H1 (cell line): ENCODE data around the gene CDH9. TPM values are rescaled to one million over a fixed set of nuclear protein-coding genes. Genes with fewer than 3 reads are reported as not detected.

Experiments
- CTCF ChIA-PET: fragments of 300-600 bp; sonication (Branson Sonifier 250); formaldehyde crosslinking; loops from one replicate; lab custom pipeline; 2021; ENCODE audit not compliant: partially characterized antibody; lab: Charles Lee
- POLR2A ChIA-PET: fragments of 300-600 bp; sonication (Branson Sonifier 250); formaldehyde crosslinking; loops from one replicate; lab custom pipeline; 2021; ENCODE audit warnings: inconsistent platforms; ENCODE audit not compliant: partially characterized antibody; lab: Charles Lee
- DNase-seq, 2 experiments: peaks; one replicate each; pipeline versions ENCODE4 v3.0.0 to v3.0.0-alpha.2; 2010 to 2022; ENCODE audit warnings: low spot score in 2 of 2, low read depth in 1 of 2, mixed read lengths in 1 of 2
- FAIRE-seq: peaks from 2 replicates; lab custom pipeline; 2011; peaks lifted over from hg19 to GRCh38; lab: Jason Lieb, UNC
- H2AFZ ChIP-seq: 2 replicates; pipeline ENCODE4 v1.8.1; 2012; ENCODE audit warnings: low read length, inconsistent platforms
- H2AK5ac ChIP-seq: 2 replicates; pipeline ENCODE4 v1.6.1; 2013; ENCODE audit warnings: low read depth, low read length
- H2BK120ac ChIP-seq: replicated peaks from 2 replicates; pipeline ENCODE3; 2013; ENCODE audit warnings: low read depth, low read length, inconsistent platforms
- H2BK12ac ChIP-seq: 2 replicates; pipeline ENCODE4 v1.6.1; 2013; ENCODE audit warnings: low read depth, low read length
- H2BK15ac ChIP-seq: 2 replicates; pipeline ENCODE4 v1.6.1; 2013; ENCODE audit warnings: low read length
- H2BK20ac ChIP-seq: 2 replicates; pipeline ENCODE4 v1.6.1; 2013; ENCODE audit warnings: low read length
- H2BK5ac ChIP-seq: 2 replicates; pipeline ENCODE4 v1.6.1; 2013; ENCODE audit warnings: low read depth, low read length
- H3K14ac ChIP-seq: 2 replicates; pipeline ENCODE4 v1.6.1; 2013; ENCODE audit warnings: inconsistent platforms; ENCODE audit not compliant: insufficient read length
- H3K18ac ChIP-seq: 2 replicates; pipeline ENCODE4 v1.6.1; 2013; ENCODE audit warnings: low read length; ENCODE audit errors: extremely low read depth
- H3K23ac ChIP-seq: 2 replicates; pipeline ENCODE4 v1.6.1; 2013; ENCODE audit warnings: inconsistent platforms; ENCODE audit not compliant: insufficient read length
- H3K23me2 ChIP-seq: 2 replicates; pipeline ENCODE4 v1.6.1; 2013; ENCODE audit warnings: low read depth, low read length
- H3K27ac ChIP-seq: 2 replicates; pipeline ENCODE4 v1.6.1; 2011; ENCODE audit warnings: low read depth, low read length, inconsistent platforms
- H3K27me3 ChIP-seq, 4 experiments: replicated peaks in 1 of 4; 1 replicate in 1 of 4; 2 replicates in 3 of 4; pipeline versions ENCODE4 v1.6.1 to v1.8.1; 2011 to 2013; ENCODE audit warnings: low read length in 3 of 4, mild to moderate bottlenecking in 3 of 4, inconsistent platforms in 2 of 4, mixed read lengths in 2 of 4, moderate library complexity in 1 of 4; ENCODE audit not compliant: control insufficient read depth in 3 of 4, insufficient read depth in 3 of 4; ENCODE audit errors: extremely low read depth in 1 of 4
- H3K36me3 ChIP-seq, 4 experiments: 2 replicates each; pipeline versions ENCODE4 v1.6.1 to v1.8.1; 2011 to 2013; ENCODE audit warnings: mild to moderate bottlenecking in 4 of 4, low read length in 3 of 4, moderate library complexity in 2 of 4, control low read depth in 1 of 4, inconsistent platforms in 1 of 4; ENCODE audit not compliant: insufficient read depth in 4 of 4, control insufficient read depth in 2 of 4
- H3K4ac ChIP-seq: replicated peaks from 2 replicates; pipeline ENCODE3; 2013; ENCODE audit warnings: low read length, low read depth, mixed read lengths, inconsistent platforms; ENCODE audit not compliant: insufficient read length
- H3K4me1 ChIP-seq, 4 experiments: replicated peaks in 1 of 4; 1 replicate in 1 of 4; 2 replicates in 3 of 4; pipeline versions ENCODE4 v1.6.1 to v1.8.1; 2011 to 2013; ENCODE audit warnings: low read length in 3 of 4, inconsistent platforms in 2 of 4, mixed read lengths in 1 of 4; ENCODE audit not compliant: insufficient read depth in 4 of 4, control insufficient read depth in 3 of 4
- H3K4me2 ChIP-seq, 2 experiments: 2 replicates each; pipeline versions ENCODE4 v1.6.1 to v1.8.1; 2011 to 2013; ENCODE audit warnings: low read depth in 2 of 2, low read length in 2 of 2, control low read depth in 1 of 2, inconsistent platforms in 1 of 2, mild to moderate bottlenecking in 1 of 2; ENCODE audit not compliant: insufficient read depth in 1 of 2
- H3K4me3 ChIP-seq, 4 experiments: fragments of 200-600, 300-600 bp in 1 of 4; sonication (generic), shearing (Covaris generic), sonication (Bioruptor Twin) in 1 of 4; 2 replicates each; pipeline versions ENCODE4 v1.5.1 to v1.8.1; 2011 to 2016; ENCODE audit warnings: low read length in 4 of 4, low read depth in 3 of 4, control low read depth in 2 of 4, inconsistent platforms in 2 of 4, mild to moderate bottlenecking in 2 of 4, mixed read lengths in 1 of 4, moderate library complexity in 1 of 4; ENCODE audit not compliant: insufficient read depth in 2 of 4; ENCODE audit errors: extremely low read depth in 1 of 4
- H3K56ac ChIP-seq: replicated peaks from 2 replicates; pipeline ENCODE3; 2013; ENCODE audit warnings: low read depth, mild to moderate bottlenecking, mixed read lengths, low read length, inconsistent platforms; ENCODE audit not compliant: insufficient read length
- H3K79me1 ChIP-seq: 2 replicates; pipeline ENCODE4 v1.6.1; 2013; ENCODE audit warnings: low read depth, low read length, control low read depth
- H3K79me2 ChIP-seq, 2 experiments: 2 replicates each; pipeline versions ENCODE4 v1.6.1 to v1.8.1; 2012 to 2013; ENCODE audit warnings: low read length in 2 of 2, mild to moderate bottlenecking in 2 of 2, inconsistent platforms in 1 of 2; ENCODE audit not compliant: insufficient read depth in 2 of 2, control insufficient read depth in 1 of 2
- H3K9ac ChIP-seq, 4 experiments: replicated peaks in 1 of 4; 1 replicate in 1 of 4; 2 replicates in 3 of 4; pipeline versions ENCODE4 v1.6.1 to v1.8.1; 2011 to 2013; ENCODE audit warnings: low read depth in 3 of 4, low read length in 3 of 4, control low read depth in 2 of 4, mild to moderate bottlenecking in 2 of 4, moderate library complexity in 2 of 4, inconsistent platforms in 1 of 4; ENCODE audit errors: extremely low read depth in 1 of 4
- H3K9me3 ChIP-seq, 2 experiments: 2 replicates each; pipeline versions ENCODE4 v1.6.1 to v1.8.1; 2012 to 2013; ENCODE audit warnings: mild to moderate bottlenecking in 2 of 2, moderate library complexity in 2 of 2, control low read depth in 1 of 2, inconsistent platforms in 1 of 2, low read depth in 1 of 2, low read length in 1 of 2, mixed read lengths in 1 of 2; ENCODE audit not compliant: insufficient read depth in 2 of 2
- H4K20me1 ChIP-seq, 2 experiments: replicated peaks in 1 of 2; 2 replicates each; pipeline versions ENCODE3 to v1.8.1; 2011 to 2013; ENCODE audit warnings: inconsistent platforms in 2 of 2, low read length in 2 of 2, mild to moderate bottlenecking in 1 of 2; ENCODE audit not compliant: insufficient read depth in 2 of 2, control insufficient read depth in 1 of 2
- H4K5ac ChIP-seq: 2 replicates; pipeline ENCODE4 v1.6.1; 2013; ENCODE audit warnings: low read length, low read depth, mixed read lengths, inconsistent platforms; ENCODE audit not compliant: insufficient read length
- H4K8ac ChIP-seq: 2 replicates; pipeline ENCODE4 v1.8.0; 2013; ENCODE audit warnings: mild to moderate bottlenecking, moderate library complexity, low read length, inconsistent platforms; ENCODE audit not compliant: insufficient read depth; ENCODE audit errors: extremely low read depth
- H4K91ac ChIP-seq: replicated peaks from 2 replicates; pipeline ENCODE3; 2013; ENCODE audit warnings: low read length, mixed read lengths, inconsistent platforms; ENCODE audit not compliant: insufficient read length
- BCL11A ChIP-seq, 2 experiments: IDR thresholded peaks; one replicate each; pipeline ENCODE4 v1.6.1; 2011; ENCODE audit warnings: low read depth in 2 of 2, low read length in 2 of 2, mild to moderate bottlenecking in 2 of 2
- GABPA ChIP-seq: IDR thresholded peaks from 2 replicates; pipeline ENCODE4 v1.6.1; 2011; ENCODE audit warnings: mild to moderate bottlenecking, low read length, moderate library complexity, borderline replicate concordance; ENCODE audit not compliant: insufficient read depth
- NANOG ChIP-seq: IDR thresholded peaks from 2 replicates; pipeline ENCODE4 v1.6.1; 2011; ENCODE audit warnings: low read length, low read depth, mild to moderate bottlenecking, inconsistent platforms; ENCODE audit not compliant: insufficient read depth, poor library complexity, severe bottlenecking
- RBBP5 ChIP-seq: IDR thresholded peaks from 2 replicates; pipeline ENCODE4 v1.7.1; 2012; ENCODE audit warnings: low read depth, mild to moderate bottlenecking, inconsistent platforms, low read length, moderate library complexity, borderline replicate concordance
- RXRA ChIP-seq: IDR thresholded peaks from 2 replicates; pipeline ENCODE4 v1.6.1; 2011; ENCODE audit warnings: low read depth, mild to moderate bottlenecking, low read length, moderate library complexity; ENCODE audit not compliant: insufficient read depth
- SP1 ChIP-seq: IDR thresholded peaks from 2 replicates; pipeline ENCODE4 v1.6.1; 2011; ENCODE audit warnings: low read depth, low read length
- SP2 ChIP-seq: IDR thresholded peaks from 2 replicates; pipeline ENCODE4 v1.6.1; 2012; ENCODE audit warnings: mild to moderate bottlenecking, low read length, inconsistent platforms
- USF2 ChIP-seq: IDR thresholded peaks from 2 replicates; pipeline ENCODE4 v1.6.1; 2011; ENCODE audit warnings: low read length, improper control_type of control experiment
- ZNF274 ChIP-seq: IDR thresholded peaks from 2 replicates; pipeline ENCODE4 v1.7.0; 2012; ENCODE audit warnings: low read length, borderline replicate concordance; ENCODE audit errors: extremely low read depth
- polyA plus RNA-seq, 7 experiments: library from polyadenylated mRNA; depleted of rRNA in 3 of 7; stranded (reverse) in 5 of 7; unstranded in 2 of 7; fragments of >200 nt in 5 of 7; fragments of 200-250 nt in 2 of 7; gene quantifications; 1 replicate in 5 of 7; 2 replicates in 1 of 7; 4 replicates in 1 of 7; pipeline versions ENCODE4 v1.2.1 to v1.2.3, GENCODE V29; 2011 to 2013; ENCODE audit warnings: missing spikeins in 2 of 7, mixed read lengths in 2 of 7
- total RNA-seq: library from RNA; stranded (reverse); fragmentation: NEBNext Ultra II Directional; extraction: Animal tissue kit (Norgen Biotek cat#: 25700); gene quantifications from 2 replicates; pipeline ENCODE4 v1.2.1, GENCODE V29; 2021

Gene CDH9
- total and polyA plus RNA-seq, 2 of the 8 experiments (the other 6 are each of a cell fraction or from before 2014, with no cell fraction given) = 0.54 to 1.0 TPM

- Histone ChIP-seq H4K20me1 (no peaks in the 10 kb centered on the region), H2BK5ac (no peak overlapping the region), H2BK120ac (no peak overlapping the region), H3K9ac (no peak overlapping the region), H2BK20ac (no peak overlapping the region), H3K9me3 (no peaks in the 10 kb centered on the region), H3K23me2 (no peaks in the 10 kb centered on the region), H3K4me1 (no peaks in the 10 kb centered on the region), H3K4me2 (no peak overlapping the region), H2BK15ac (no peak overlapping the region), H4K8ac (no peak overlapping the region), H2BK12ac (no peak overlapping the region), H4K91ac (no peak overlapping the region), H2AK5ac (no peak overlapping the region), H4K5ac (no peak overlapping the region), H3K27me3 (no peaks in the 10 kb centered on the region), H3K4ac (no peak overlapping the region), H2AFZ (no peak overlapping the region), H3K36me3 (no peaks in the 10 kb centered on the region), H3K4me3 (no peak overlapping the region), H3K79me1 (no peaks in the 10 kb centered on the region), H3K79me2 (no peaks in the 10 kb centered on the region), H3K23ac (no peak overlapping the region), H3K56ac (no peak overlapping the region), H3K14ac (no peak overlapping the region), H3K18ac (no peak overlapping the region), H3K27ac (no peak overlapping the region)
- DNase-seq (no peak), FAIRE-seq (no peak)
- POLR2A ChIA-PET = no interaction called here
- CTCF ChIA-PET = no interaction called here
- TF ChIP-seq RXRA = no peak
- no peak for TF ChIP-seq USF2
- no peak for TF ChIP-seq RBBP5
- no peak for TF ChIP-seq GABPA
- no peak for TF ChIP-seq SP1
- no peak for TF ChIP-seq NANOG
- no peak for TF ChIP-seq ZNF274
- no peak for TF ChIP-seq SP2
- no peak for TF ChIP-seq BCL11A (IDR thresholded peaks at IDR 0.05; ENCODE audit: low read depth in 2 of 2, low read length in 2 of 2)
These were observed 22.6 kb downstream of the CDH9 start for GRCh38 chr5:27015758-27016157.
